Neuronal stem cell (in vitro differentiated cells): ENCODE results near the gene FBXL22.
"Not testable (repeated sequence)": the region's sequence is repeated elsewhere in the genome, so short reads cannot be mapped to it uniquely, and the experiment has no call there.

Source experiments
- DNase-seq: peaks from one replicate; pipeline ENCODE4 v3.0.0-alpha.2; 2013; ENCODE audit warnings: low spot score
- H2AFZ ChIP-seq: one replicate; pipeline ENCODE4 v1.6.1; 2013; ENCODE audit warnings: mild to moderate bottlenecking, low read length, inconsistent platforms
- H2AK5ac ChIP-seq: 2 replicates; pipeline ENCODE4 v1.6.1; 2013; ENCODE audit warnings: low read depth, mild to moderate bottlenecking, inconsistent platforms, low read length, moderate library complexity, mixed read lengths
- H2BK120ac ChIP-seq: 2 replicates; pipeline ENCODE4 v1.6.1; 2013; ENCODE audit warnings: low read depth, mild to moderate bottlenecking, inconsistent platforms, low read length, moderate library complexity, mixed read lengths
- H2BK12ac ChIP-seq: one replicate; pipeline ENCODE4 v1.6.1; 2013; ENCODE audit warnings: low read length, inconsistent platforms
- H2BK15ac ChIP-seq: 2 replicates; pipeline ENCODE4 v1.6.1; 2013; ENCODE audit warnings: mild to moderate bottlenecking, low read length, inconsistent platforms, mixed read lengths
- H2BK5ac ChIP-seq: one replicate; pipeline ENCODE4 v1.6.1; 2013; ENCODE audit warnings: inconsistent platforms, mild to moderate bottlenecking, low read length, moderate library complexity
- H3K14ac ChIP-seq: one replicate; pipeline ENCODE4 v1.6.1; 2013; ENCODE audit warnings: low read length, inconsistent platforms
- H3K18ac ChIP-seq: 2 replicates; pipeline ENCODE4 v1.6.1; 2013; ENCODE audit warnings: low read length, inconsistent platforms
- H3K23ac ChIP-seq: 2 replicates; pipeline ENCODE4 v1.6.1; 2013; ENCODE audit warnings: low read depth, mild to moderate bottlenecking, mixed read lengths, low read length, inconsistent platforms; ENCODE audit not compliant: poor library complexity
- H3K27ac ChIP-seq: replicated peaks from 3 replicates; pipeline ENCODE4 v1.5.1; 2013; ENCODE audit warnings: low read length, inconsistent platforms
- H3K27me3 ChIP-seq, 3 experiments: 2 replicates each; pipeline ENCODE4 v1.6.1; 2013; ENCODE audit warnings: low read length in 3 of 3, mild to moderate bottlenecking in 2 of 3, inconsistent platforms in 1 of 3, low read depth in 1 of 3, mixed read lengths in 1 of 3, moderate library complexity in 1 of 3; ENCODE audit not compliant: control insufficient read depth in 3 of 3, insufficient read depth in 3 of 3
- H3K36me3 ChIP-seq, 2 donors: replicated peaks in 1 of 2; 2 replicates each; pipeline ENCODE4 v1.6.1; 2013; ENCODE audit warnings: low read length in 2 of 2; ENCODE audit not compliant: control insufficient read depth in 2 of 2, insufficient read depth in 2 of 2
- H3K4ac ChIP-seq: 2 replicates; pipeline ENCODE4 v1.6.1; 2013; ENCODE audit warnings: inconsistent platforms, mild to moderate bottlenecking, low read length, moderate library complexity
- H3K4me1 ChIP-seq, 2 donors: 1 replicate in 1 of 2; 2 replicates in 1 of 2; pipeline ENCODE4 v1.6.1; 2013; ENCODE audit warnings: low read length in 2 of 2, low read depth in 1 of 2; ENCODE audit not compliant: control insufficient read depth in 2 of 2, insufficient read depth in 1 of 2
- H3K4me2 ChIP-seq: one replicate; pipeline ENCODE4 v1.6.1; 2013; ENCODE audit warnings: mild to moderate bottlenecking, low read length, inconsistent platforms; ENCODE audit not compliant: insufficient read depth, poor library complexity, severe bottlenecking
- H3K4me3 ChIP-seq, 2 donors: 2 replicates each; pipeline ENCODE4 v1.5.1; 2013; ENCODE audit warnings: low read length in 2 of 2, mild to moderate bottlenecking in 2 of 2, inconsistent platforms in 1 of 2, moderate library complexity in 1 of 2
- H3K79me1 ChIP-seq: one replicate; pipeline ENCODE4 v1.6.1; 2013; ENCODE audit warnings: low read depth, mild to moderate bottlenecking, inconsistent platforms, low read length, moderate library complexity
- H3K9ac ChIP-seq: one replicate; pipeline ENCODE4 v1.6.1; 2013; ENCODE audit warnings: mild to moderate bottlenecking, low read depth, low read length, inconsistent platforms; ENCODE audit not compliant: poor library complexity
- H3K9me3 ChIP-seq, 2 donors: replicated peaks in 1 of 2; 2 replicates each; pipeline versions ENCODE3 to v1.6.1; 2013; ENCODE audit warnings: low read length in 2 of 2, mild to moderate bottlenecking in 2 of 2, inconsistent platforms in 1 of 2, low read depth in 1 of 2, mixed read lengths in 1 of 2, moderate library complexity in 1 of 2; ENCODE audit not compliant: control insufficient read depth in 2 of 2, insufficient read depth in 1 of 2
- H4K8ac ChIP-seq: one replicate; pipeline ENCODE4 v1.6.1; 2013; ENCODE audit warnings: low read depth, mild to moderate bottlenecking, inconsistent platforms, low read length, moderate library complexity
- H4K91ac ChIP-seq: one replicate; pipeline ENCODE4 v1.6.1; 2013; ENCODE audit warnings: low read length, low read depth, mild to moderate bottlenecking, inconsistent platforms; ENCODE audit not compliant: poor library complexity
- WGBS, 2 donors: extraction: QIAGEN DNeasy Blood & Tissue Kit; methylation state at CpG; one replicate each; pipeline ENCODE4 v1.1.7; 2013; ENCODE audit warnings: missing lambda C conversion rate in 2 of 2, mixed read lengths in 1 of 2; ENCODE audit not compliant: insufficient read length in 2 of 2, insufficient replicate concordance in 1 of 2; ENCODE audit errors: extremely low coverage in 2 of 2; 5-methylcytosine and 5-hydroxymethylcytosine counted together

FBXL22 gene

DNA sequence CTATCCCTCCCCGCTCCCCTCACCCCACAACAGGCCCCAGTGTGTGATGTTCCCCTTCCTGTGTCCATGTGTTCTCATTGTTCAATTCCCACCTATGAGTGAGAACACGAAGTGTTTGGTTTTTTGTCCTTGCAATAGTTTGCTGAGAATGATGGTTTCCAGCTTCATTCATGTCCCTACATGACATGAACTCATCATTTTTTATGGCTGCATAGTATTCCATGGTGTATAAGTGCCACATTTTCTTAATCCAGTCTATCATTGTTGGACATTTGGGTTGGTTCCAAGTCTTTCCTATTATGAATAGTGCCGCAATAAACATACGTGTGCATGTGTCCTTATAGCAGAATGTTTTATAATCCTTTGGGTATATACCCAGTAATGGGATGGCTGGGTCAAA, 20.0 kb downstream of the FBXL22 start:
- H3K18ac ChIP-seq, H2BK15ac ChIP-seq, H3K9ac ChIP-seq, H3K4ac ChIP-seq, H3K14ac ChIP-seq, H2BK120ac ChIP-seq, H4K91ac ChIP-seq, H3K23ac ChIP-seq, H2AK5ac ChIP-seq, H4K8ac ChIP-seq, DNase-seq, H3K9me3 ChIP-seq, H3K27me3 ChIP-seq, H3K4me3 ChIP-seq, H3K4me2 ChIP-seq, H2BK12ac ChIP-seq, H2BK5ac ChIP-seq, H3K4me1 ChIP-seq, H3K27ac ChIP-seq, H3K79me1 ChIP-seq, H2AFZ ChIP-seq: not testable (repeated sequence)
- H3K36me3 ChIP-seq: peaks cover 5 to 45% of the 10 kb centered on the region in 2 donors
- WGBS, 2 donors: no CpG with 5 or more reads among the region's 4 CpGs

DNA sequence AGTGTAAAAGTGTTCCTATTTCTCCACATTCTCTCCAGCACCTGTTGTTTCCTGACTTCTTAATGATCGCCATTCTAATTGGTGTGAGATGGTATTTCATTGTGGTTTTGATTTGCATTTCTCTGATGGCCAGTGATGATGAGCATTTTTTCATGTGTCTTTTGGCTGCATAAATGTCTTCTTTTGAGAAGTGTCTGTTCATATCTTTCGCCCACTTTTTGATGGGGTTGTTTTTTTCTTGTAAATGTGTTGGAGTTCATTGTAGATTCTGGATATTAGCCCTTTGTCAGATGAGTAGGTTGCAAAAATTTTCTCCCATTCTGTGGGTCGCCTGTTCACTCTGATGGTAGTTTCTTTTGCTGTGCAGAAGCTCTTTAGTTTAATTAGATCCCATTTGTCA, 20.4 kb downstream of the FBXL22 start:
- DNase-seq, H4K8ac ChIP-seq, H2BK12ac ChIP-seq, H3K9me3 ChIP-seq, H3K4ac ChIP-seq, H2AK5ac ChIP-seq, H3K27ac ChIP-seq, H3K14ac ChIP-seq, H4K91ac ChIP-seq, H3K79me1 ChIP-seq, H2BK5ac ChIP-seq, H3K4me2 ChIP-seq, H3K27me3 ChIP-seq, H3K18ac ChIP-seq, H3K4me3 ChIP-seq, H3K23ac ChIP-seq, H3K4me1 ChIP-seq, H2BK120ac ChIP-seq, H2AFZ ChIP-seq, H2BK15ac ChIP-seq, H3K9ac ChIP-seq: not testable (repeated sequence)
- WGBS, 2 donors: no CpG with 5 or more reads among the region's 3 CpGs
- H3K36me3 ChIP-seq: peaks cover 4 to 45% of the 10 kb centered on the region in 2 donors

DNA sequence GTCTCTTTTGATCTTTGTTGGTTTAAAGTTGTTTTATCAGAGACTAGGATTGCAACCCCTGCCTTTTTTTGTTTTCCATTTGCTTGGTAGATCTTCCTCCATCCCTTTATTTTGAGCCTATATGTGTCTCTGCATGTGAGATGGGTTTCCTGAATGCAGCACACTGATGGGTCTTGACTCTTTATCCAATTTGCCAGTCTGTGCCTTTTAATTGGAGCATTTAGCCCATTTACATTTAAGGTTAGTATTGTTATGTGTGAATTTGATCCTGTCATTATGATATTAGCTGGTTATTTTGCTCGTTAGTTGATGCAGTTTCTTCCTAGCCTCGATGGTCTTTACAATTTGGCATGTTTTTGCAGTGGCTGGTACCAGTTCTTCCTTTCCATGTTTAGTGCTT, 23.6 kb downstream of the FBXL22 start:
- not testable (repeated sequence) for H2BK15ac ChIP-seq, H3K79me1 ChIP-seq
- no CpG with 5 or more reads among the region's 2 CpGs for WGBS, 2 donors

DNA sequence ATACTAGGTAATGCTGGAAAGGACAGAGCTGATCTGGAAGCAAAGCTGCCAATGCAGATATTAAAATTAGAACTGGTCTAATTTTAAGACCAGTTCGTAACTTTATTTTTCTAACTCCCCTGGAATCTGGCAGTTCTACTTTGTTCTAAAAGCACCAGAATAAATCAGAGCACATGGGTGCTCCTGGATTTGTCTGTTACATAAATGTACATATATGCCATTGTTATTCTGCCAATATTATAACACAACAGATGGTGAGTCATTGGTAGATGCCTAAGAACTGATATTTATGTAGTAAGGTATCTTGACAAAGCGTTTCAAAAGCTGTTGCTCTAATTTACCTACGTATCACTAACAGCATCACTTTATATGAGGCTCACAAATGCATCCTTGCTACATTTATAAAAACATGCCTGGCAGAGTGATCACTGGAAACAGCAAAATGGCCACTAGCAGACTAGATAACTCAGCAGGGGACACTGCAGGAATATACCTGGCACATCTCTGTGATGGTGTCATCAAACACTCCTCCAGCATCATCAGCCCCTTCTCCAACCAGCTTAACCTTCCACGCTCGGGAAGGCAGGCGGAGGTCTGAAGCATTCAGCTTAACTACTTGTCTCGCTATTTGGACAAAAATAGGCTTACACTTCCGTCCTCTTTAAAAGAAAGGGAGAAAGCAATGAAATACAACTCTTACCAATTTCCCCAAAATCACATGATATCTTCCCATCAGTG, 26.2 kb downstream of the FBXL22 start:
- no peak overlapping the region for H3K23ac ChIP-seq
- H3K9me3 ChIP-seq: peaks cover 0 to 10% of the 10 kb centered on the region in 2 donors
- H3K79me1 ChIP-seq: no peaks in the 10 kb centered on the region
- no peak overlapping the region for H2BK5ac ChIP-seq
- no peak overlapping the region for H2BK120ac ChIP-seq
- no peak overlapping the region for H2BK15ac ChIP-seq
- no peak overlapping the region for H3K4me2 ChIP-seq
- no peak overlapping the region for H3K9ac ChIP-seq
- H4K91ac ChIP-seq: no peak overlapping the region
- no peaks in the 10 kb centered on the region for H3K4me1 ChIP-seq
- H3K14ac ChIP-seq: no peak overlapping the region
- no peak overlapping the region for H3K4ac ChIP-seq
- no peak overlapping the region for H2AK5ac ChIP-seq
- no peak overlapping the region for H2AFZ ChIP-seq
- WGBS, 2 donors: no CpG with 5 or more reads among the region's 8 CpGs
- no peak overlapping the region for H2BK12ac ChIP-seq
- no peak overlapping the region for H3K27ac ChIP-seq
- no peak overlapping the region for H3K4me3 ChIP-seq
- DNase-seq: no peak
- H3K27me3 ChIP-seq: no peaks in the 10 kb centered on the region
- no peak overlapping the region for H3K18ac ChIP-seq
- no peak overlapping the region for H4K8ac ChIP-seq
- H3K36me3 ChIP-seq: peaks cover 14 to 62% of the 10 kb centered on the region in 2 donors

More for the DNA sequence above, 23.6 kb downstream of the FBXL22 start:
- peaks cover 7 to 49% of the 10 kb centered on the region in 2 donors for H3K36me3 ChIP-seq
- H2AFZ ChIP-seq, H2AK5ac ChIP-seq, H3K27me3 ChIP-seq, H3K23ac ChIP-seq, H3K27ac ChIP-seq, H3K14ac ChIP-seq, H3K9ac ChIP-seq, H3K4me3 ChIP-seq, H2BK120ac ChIP-seq, H3K4me1 ChIP-seq, H4K91ac ChIP-seq, H3K4me2 ChIP-seq, H4K8ac ChIP-seq, H2BK5ac ChIP-seq, H2BK12ac ChIP-seq, DNase-seq, H3K4ac ChIP-seq, H3K18ac ChIP-seq: not testable (repeated sequence)
- peaks cover 0 to 10% of the 10 kb centered on the region in 2 donors for H3K9me3 ChIP-seq
